ENCODE results near the gene ZNF780A. TPM values are rescaled to one million over a fixed set of nuclear protein-coding genes. Genes with fewer than 3 reads are reported as not detected.

Gene ZNF780A
- total RNA-seq, 1 experiment from 2014 or later: 9.7 TPM

DNA sequence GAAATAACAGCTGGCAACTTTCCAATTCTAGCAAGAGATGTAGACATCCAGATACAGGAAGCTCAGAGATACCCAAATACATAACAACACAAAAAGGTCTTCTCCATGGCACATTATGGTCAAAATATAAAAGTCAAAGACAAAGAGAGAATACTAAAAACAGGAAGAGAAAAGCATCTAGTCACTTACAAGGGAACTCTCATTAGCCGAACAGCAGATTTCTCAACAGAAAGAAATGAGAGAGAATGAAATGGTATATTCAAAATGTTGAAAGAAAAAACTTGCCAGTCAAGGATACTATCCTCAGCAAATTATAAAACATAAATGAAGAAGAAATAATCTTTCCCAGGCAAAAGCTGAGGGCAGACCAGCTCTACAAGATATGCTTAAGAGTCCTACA is 12.4 kb downstream of the ZNF780A start:
- TF ChIP-seq, protein P1, sequence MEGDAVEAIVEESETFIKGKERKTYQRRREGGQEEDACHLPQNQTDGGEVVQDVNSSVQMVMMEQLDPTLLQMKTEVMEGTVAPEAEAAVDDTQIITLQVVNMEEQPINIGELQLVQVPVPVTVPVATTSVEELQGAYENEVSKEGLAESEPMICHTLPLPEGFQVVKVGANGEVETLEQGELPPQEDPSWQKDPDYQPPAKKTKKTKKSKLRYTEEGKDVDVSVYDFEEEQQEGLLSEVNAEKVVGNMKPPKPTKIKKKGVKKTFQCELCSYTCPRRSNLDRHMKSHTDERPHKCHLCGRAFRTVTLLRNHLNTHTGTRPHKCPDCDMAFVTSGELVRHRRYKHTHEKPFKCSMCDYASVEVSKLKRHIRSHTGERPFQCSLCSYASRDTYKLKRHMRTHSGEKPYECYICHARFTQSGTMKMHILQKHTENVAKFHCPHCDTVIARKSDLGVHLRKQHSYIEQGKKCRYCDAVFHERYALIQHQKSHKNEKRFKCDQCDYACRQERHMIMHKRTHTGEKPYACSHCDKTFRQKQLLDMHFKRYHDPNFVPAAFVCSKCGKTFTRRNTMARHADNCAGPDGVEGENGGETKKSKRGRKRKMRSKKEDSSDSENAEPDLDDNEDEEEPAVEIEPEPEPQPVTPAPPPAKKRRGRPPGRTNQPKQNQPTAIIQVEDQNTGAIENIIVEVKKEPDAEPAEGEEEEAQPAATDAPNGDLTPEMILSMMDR (IDR thresholded peaks at IDR 0.05; ENCODE audit: unreplicated experiment): no peak
- CTCF ChIA-PET: no interaction called here
- Mint-ChIP-seq H3K27ac (ENCODE audit: low read depth, unreplicated experiment) (no peak overlapping the region), H3K4me1 (ENCODE audit: insufficient read depth, unreplicated experiment) (no peaks in the 10 kb centered on the region), H3K9me3 (ENCODE audit: unreplicated experiment) (peaks cover 27% of the 10 kb centered on the region), H3K36me3 (ENCODE audit: insufficient read depth, unreplicated experiment) (peaks cover 87% of the 10 kb centered on the region), H3K4me3 (ENCODE audit: unreplicated experiment) (no peak overlapping the region), H3K27me3 (ENCODE audit: insufficient read depth, unreplicated experiment) (no peaks in the 10 kb centered on the region)
- no peak for DNase-seq (ENCODE audit: unreplicated experiment)
- intact Hi-C loops (cut with micrococcal nuclease): no loop called here
- POLR2A ChIA-PET: interaction anchor here (1.0 kb wide), 2 partner anchors 11 to 12 kb away, joined by 3 read pairs; no protein-coding TSS in a partner anchor
- no TSS peak for BruUV-seq (replicated peaks)

DNA sequence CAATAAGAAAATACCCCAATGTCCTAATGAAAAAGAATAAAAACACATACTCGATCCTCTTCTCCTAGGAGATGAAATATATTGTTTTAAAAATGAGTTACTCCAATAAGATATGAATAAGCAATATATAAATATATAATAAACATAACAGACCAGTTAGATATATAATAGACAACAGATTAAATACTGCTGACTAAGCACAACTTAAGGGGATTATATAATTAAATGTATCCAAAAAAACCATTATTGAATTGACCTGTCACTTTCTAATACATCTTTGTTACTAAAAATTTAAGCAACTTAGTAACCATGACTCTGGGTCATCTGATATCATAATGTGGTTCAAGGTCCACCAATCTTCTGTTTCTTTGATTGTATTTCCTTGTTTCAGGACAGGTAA is 20.7 kb downstream of the ZNF780A start:
- TF ChIP-seq, protein P1 (IDR thresholded peaks at IDR 0.05; ENCODE audit: unreplicated experiment): no peak
- H3K4me1 Mint-ChIP-seq (ENCODE audit: insufficient read depth, unreplicated experiment): no peaks in the 10 kb centered on the region

GRCh38 chr19:40059624-40060023 is 31.1 kb downstream of the ZNF780A start:
- Mint-ChIP-seq H3K9me3 (ENCODE audit: unreplicated experiment) (peaks cover 32% of the 10 kb centered on the region), H3K27ac (ENCODE audit: low read depth, unreplicated experiment) (no peak overlapping the region), H3K4me3 (ENCODE audit: unreplicated experiment) (no peak overlapping the region), H3K27me3 (ENCODE audit: insufficient read depth, unreplicated experiment) (no peaks in the 10 kb centered on the region), H3K36me3 (ENCODE audit: insufficient read depth, unreplicated experiment) (no peaks in the 10 kb centered on the region), H3K4me1 (ENCODE audit: insufficient read depth, unreplicated experiment) (peaks cover 4% of the 10 kb centered on the region)
- TF ChIP-seq, protein P1 (IDR thresholded peaks at IDR 0.05; ENCODE audit: unreplicated experiment): no peak
- intact Hi-C loops (cut with micrococcal nuclease): no loop called here
- CTCF ChIA-PET: interaction anchor here (0.6 kb wide), 1 partner anchor 148 kb away, joined by 7 read pairs; no protein-coding TSS in a partner anchor
- POLR2A ChIA-PET: no interaction called here
- no peak for DNase-seq (ENCODE audit: unreplicated experiment)
- no TSS peak for BruUV-seq (replicated peaks)

More for the DNA sequence above, 20.7 kb downstream of the ZNF780A start:
- Mint-ChIP-seq H3K36me3 (ENCODE audit: insufficient read depth, unreplicated experiment) (peaks cover 22% of the 10 kb centered on the region), H3K4me3 (ENCODE audit: unreplicated experiment) (no peak overlapping the region), H3K9me3 (ENCODE audit: unreplicated experiment) (peaks cover 7% of the 10 kb centered on the region), H3K27me3 (ENCODE audit: insufficient read depth, unreplicated experiment) (no peaks in the 10 kb centered on the region), H3K27ac (ENCODE audit: low read depth, unreplicated experiment) (no peak overlapping the region)
- ChIA-PET CTCF (no interaction called here), POLR2A (no interaction called here)
- no peak for DNase-seq (ENCODE audit: unreplicated experiment)
- intact Hi-C loops (cut with micrococcal nuclease): no loop called here
- no TSS peak for BruUV-seq (replicated peaks)

- Mint-ChIP-seq H3K36me3 (ENCODE audit: insufficient read depth, unreplicated experiment) (peaks cover 6% of the 10 kb centered on the region), H3K9me3 (ENCODE audit: unreplicated experiment) (peaks cover 25% of the 10 kb centered on the region), H3K4me1 (ENCODE audit: insufficient read depth, unreplicated experiment) (peaks cover 5% of the 10 kb centered on the region), H3K27me3 (ENCODE audit: insufficient read depth, unreplicated experiment) (no peaks in the 10 kb centered on the region), H3K4me3 (ENCODE audit: unreplicated experiment) (no peak overlapping the region), H3K27ac (ENCODE audit: low read depth, unreplicated experiment) (no peak overlapping the region)
- intact Hi-C loops (cut with micrococcal nuclease): no loop called here
- no peak for DNase-seq (ENCODE audit: unreplicated experiment)
- POLR2A ChIA-PET: interaction anchor here (0.6 to 2.4 kb wide), 5 partner anchors 14 to 86 kb away, joined by 3 to 9 read pairs (median 3); partner anchors contain the start of genes PSMC4, ZNF546 and ZNF780A
- TF ChIP-seq, protein P1 (IDR thresholded peaks at IDR 0.05; ENCODE audit: unreplicated experiment): no peak
- no TSS peak for BruUV-seq (replicated peaks)
- CTCF ChIA-PET: interaction anchor here (0.7 kb wide), 1 partner anchor 767 kb away, joined by 3 read pairs; no protein-coding TSS in a partner anchor
Observed at GRCh38 chr19:40057166-40057565, 33.6 kb downstream of the ZNF780A start.
